Erythroblast (primary cell): ENCODE results near the gene FRS2.

Experiments
- GATA1 ChIP-seq: IDR thresholded peaks from 2 replicates; pipeline ENCODE4 v1.6.1; 2011; ENCODE audit warnings: low read depth, mild to moderate bottlenecking, control low read depth, low read length, moderate library complexity
- POLR2A ChIP-seq: IDR thresholded peaks from 2 replicates; pipeline ENCODE4 v1.6.1; 2011; ENCODE audit warnings: mild to moderate bottlenecking, low read length

DNA sequence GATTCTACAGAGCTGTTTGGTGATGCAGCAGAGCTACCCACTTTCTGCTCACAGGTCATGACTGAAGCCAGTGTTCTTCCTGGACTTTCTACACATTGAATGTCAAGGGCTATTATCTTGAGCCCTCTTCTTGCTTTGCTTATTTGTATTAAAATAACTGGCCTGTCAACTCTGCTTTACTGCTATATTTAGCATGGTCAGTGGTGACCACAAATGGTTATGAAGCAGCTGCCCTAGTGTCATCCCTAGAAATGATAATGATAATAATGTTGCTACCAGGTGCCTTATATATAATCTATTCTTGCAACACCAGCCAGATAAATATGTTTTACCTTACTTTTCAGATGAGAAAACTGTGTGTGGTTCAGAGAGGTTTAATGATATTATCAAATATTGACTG lies 143.2 kb downstream of the FRS2 start:
- TF ChIP-seq POLR2A, result no peak
- TF ChIP-seq GATA1, result no peak
